GM19467 (cell line): ENCODE data around the gene RIMBP2.
"Not testable (repeated sequence)": the region's sequence is repeated elsewhere in the genome, so short reads cannot be mapped to it uniquely, and the experiment has no call there.

Experiments
- ATAC-seq: cut with Tn5 transposase; IDR thresholded peaks from one replicate; pipeline ENCODE4 v1.9.1; 2021; ENCODE audit warnings: mild to moderate bottlenecking, moderate library complexity; ENCODE audit not compliant: unreplicated experiment

RIMBP2 gene

DNA sequence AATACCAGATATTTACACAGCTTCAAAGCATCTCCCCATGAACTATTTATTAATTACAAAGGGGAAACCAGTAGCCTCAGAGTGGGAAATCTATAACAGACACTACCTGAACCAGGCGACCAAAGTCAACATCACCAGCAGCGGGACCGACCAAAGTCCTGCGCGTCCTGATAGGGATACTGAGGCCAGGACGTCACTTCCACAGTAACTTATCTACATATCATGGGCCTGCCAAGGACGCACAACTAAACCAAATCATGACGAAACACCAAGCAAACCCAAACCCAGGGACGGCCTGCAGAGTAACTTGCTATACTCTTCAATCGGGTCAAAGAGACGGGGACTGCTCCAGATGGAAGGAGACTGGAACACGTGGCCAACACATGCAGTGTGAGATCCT lies 26.0 kb upstream of the RIMBP2 start:
- ATAC-seq = no peak

DNA sequence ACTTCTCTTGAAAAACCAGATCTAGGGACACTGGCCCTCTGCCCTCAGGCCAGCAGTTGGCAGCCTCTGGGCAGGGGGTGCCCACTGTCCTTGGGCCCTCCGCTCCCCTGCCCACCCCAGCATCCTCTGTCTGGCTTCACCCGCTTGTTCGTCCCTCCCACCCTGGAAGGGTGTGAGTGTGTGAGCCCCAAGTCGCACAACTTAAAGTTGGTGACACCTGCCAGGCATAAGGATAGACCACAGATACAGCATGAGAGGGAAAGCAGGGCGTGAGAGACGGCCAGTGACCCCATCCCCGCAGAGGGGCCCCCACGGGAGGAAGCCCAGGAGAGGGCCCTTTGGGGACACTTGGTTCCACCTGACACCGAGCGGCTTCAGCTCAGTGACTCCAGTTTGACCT lies 23.5 kb upstream of the RIMBP2 start:
- no peak for ATAC-seq

DNA sequence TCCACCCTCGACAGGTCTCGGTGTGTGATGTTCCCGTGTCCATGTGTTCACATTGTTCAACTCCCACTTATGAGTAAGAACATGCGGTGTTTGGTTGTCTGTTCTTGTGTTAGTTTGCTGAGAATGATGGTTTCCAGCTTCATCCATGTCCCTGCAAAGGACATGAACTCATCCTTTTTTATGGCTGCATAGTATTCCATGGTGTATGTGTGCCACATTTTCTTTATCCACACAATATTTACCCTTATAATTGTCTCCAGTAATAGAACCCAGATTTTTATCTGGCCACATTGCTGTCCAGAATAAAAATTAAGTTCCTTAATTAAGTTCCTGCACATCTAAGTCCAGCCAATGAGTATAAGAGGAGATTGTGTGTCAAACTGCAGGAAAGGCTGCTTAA lies 22.3 kb upstream of the RIMBP2 start:
- ATAC-seq = not testable (repeated sequence)

DNA sequence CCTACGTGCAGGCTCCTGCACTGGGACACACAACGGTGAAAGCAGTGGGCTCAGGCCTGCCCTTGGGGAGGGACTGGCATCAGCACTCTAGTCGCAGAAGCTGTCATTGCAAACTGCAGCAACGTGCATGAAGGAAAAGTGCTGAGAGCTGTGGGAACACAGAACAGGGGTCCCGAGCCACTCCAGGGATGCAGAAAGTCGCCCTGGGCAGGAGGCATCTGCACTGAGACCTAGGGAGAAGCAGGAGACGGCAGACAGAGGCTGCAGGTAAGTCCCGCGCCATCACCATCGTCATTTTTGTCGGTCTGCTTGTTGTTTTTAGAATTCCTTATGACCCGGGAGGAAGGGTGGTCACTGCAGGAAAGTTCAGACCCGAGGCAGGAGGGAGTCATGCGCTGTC lies 21.6 kb upstream of the RIMBP2 start:
- no peak for ATAC-seq

DNA sequence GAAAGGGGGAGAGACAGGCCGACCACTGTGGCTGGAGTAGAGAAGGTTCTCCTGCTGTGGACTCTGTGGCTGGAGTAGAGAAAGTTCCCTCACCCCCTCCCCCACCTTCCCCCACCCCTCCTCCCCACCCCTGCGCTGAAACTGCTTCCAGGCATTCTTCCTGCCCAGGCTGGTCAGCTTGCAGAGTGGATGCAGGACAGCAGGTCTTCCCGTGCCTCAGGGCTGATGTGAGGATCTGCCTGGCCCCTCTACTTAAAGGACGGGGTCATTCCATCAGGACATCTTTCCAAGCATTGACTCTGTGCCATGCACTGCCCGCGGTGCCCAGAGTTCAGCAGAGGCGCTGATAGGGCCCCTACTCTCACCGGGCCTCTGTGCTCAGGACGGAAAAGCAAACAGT lies 13.2 kb upstream of the RIMBP2 start:
- no peak for ATAC-seq

DNA sequence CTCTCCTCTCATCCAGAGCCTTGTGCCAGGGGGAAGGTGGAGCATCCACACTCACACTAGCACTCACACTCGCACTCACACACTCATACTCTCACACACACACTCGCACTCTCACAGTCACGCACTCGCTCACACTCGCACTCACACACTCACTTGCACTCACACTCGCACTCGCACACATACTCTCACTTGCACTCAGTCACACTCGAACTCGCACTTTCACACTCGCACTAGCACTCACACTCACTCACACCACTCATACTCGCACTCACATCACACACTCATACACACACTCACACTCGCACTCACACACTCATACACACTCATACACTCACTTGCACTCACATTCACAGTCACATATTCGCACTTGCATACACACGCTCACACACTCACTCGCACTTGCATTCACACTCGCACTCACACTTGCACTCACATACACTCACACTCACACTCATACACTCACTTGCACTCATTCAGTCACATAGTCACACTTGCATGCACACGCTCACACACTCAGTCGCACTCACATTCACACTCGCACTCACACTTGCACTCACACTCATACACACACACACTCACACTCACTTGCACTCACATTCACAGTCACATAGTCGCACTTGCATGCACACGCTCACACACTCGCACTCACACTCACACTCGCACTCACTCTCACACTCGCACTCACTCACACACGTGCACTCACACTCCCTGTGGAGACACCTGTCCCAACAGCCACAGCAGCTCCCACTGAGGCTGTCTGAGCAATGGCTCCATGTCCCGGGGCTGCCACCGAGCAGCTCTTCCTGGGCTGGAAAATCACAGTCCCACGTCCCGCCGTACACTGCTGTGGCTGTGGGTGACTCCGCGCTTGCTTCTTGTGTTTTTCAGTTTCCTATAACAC lies 12.3 kb upstream of the RIMBP2 start:
- ATAC-seq = no peak

DNA sequence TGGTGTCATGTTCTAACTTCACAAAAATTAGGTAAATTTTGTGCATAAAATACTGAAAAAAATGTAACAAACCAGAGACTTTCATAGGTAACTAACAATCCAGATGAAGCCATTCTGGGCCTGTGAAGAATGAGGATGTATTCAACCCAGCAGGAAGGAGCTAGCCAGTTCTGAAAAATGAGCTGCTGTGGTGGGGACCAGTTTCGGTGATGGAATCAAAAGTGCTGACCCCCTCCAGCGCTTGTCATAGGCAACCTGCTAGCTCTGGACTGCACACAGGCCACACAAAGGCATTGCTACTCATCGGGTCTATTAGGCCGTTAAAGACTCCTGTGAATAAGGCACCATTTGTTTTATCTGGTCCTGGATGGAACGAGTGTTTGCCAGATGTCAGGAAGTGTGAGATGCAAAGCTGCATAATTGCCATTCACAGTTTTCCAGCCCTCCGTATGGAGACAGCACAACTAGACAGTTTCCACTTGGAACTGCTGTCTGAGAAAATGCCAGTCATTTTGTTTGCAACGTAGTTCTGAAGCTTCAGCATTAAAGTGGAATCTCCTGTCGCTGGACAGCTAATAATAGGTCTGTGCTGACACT lies 3.3 kb upstream of the RIMBP2 start:
- no peak for ATAC-seq

DNA sequence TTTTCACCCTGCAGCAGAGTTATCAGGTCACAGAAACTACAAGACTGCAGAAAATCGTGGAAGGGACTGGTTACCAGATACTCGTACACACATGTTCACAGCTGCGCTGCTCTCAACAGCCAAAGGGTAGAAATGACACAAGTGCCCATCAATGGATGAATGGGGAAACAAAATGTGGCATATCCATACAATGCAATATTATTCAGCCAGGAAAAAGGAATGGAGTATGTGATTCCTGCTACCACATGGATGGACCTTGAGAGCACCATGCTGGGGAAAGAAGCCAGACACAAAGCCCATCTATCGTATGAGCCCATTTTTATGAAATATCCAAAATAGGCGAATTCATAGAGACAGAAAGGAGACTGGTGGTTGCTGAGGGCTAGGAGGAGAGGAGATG lies 1.7 kb upstream of the RIMBP2 start:
- no peak for ATAC-seq

DNA sequence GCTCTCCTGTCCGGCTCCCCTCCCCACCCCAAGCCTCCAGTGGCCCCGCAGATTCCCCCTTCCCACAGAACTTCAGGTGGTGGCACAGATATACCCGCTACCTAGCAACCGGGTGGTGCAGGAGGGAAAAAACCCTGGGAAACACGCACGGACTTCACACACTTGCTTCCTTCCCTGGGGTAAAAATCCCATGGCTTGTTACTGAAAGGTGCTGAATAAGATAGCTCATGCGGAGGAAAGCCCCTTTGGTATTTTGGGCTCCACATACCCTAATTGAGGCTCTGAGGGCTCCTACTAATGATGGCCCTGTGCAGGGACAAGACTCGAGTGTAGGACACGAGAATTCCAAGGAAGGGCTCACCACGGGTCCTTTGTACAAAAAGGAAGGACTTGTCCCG lies 869 bp upstream of the RIMBP2 start:
- ATAC-seq = no peak

DNA sequence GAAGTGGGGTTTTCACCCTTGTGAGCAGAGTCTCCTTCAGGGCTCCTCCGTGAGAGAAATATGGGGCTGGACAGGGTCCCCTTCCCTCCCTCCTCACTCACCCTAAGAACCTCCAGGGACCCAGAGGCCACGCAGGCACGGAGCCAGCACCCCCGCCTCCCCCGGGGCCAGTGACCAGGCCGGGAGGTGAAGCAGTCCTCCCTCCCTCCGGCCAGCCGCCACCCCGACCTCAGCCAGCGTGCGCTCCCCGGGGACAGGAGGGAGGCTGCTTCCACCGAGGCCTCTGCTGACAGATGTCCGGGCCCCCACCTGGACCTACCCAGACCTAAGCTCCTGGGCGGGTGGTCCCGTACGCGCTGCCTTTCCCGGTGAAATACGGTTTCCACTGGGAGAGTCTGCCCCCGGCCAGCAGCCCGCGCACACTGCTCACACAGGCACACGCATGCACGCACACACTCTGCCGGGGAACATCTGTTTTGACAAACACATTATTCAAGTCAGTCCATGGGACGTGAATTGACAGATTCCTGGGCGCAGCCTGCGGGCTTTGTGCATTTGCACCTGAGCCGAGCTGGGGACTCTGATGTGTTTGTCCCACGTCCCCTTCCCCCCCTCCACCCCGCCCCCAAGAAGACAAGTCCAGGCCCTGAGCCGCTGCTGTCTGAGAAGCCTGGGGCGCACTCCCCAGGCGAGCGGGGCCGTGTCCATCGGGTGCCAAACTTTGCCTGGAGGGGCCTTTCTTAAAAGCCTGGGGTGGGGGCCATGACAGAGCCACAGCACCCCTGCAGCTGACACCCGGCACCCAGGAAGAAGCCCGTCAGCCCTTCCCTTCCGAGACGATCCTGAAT lies 725 bp downstream of the RIMBP2 start:
- ATAC-seq = no peak

DNA sequence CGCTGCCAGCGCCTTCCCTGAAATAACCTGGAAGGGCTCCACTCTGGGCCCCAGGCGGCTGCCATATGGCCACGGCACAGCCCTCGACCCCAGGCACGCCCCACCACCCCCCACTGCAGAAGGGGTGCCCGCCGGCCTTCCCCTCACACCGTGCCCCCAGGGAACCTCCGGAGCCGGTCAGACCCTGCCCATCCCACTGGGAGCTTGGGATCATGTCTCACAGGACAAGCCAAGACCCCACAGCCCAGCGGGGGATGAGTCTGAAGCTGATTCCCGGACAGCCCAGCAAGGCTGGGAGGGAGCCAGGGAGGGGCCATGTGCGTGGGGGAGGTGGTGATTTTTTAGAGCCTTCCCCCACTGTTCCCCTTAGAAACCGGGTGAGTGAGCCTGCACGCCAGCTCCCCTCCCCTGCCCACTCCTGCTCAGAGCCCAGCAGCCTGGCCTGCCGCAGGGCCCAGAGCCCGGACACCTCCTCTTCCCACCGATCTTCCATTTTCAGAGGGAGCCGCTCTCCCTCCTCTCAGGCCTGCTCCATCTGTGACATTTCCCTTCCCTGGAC lies 1.4 kb downstream of the RIMBP2 start:
- no peak for ATAC-seq

DNA sequence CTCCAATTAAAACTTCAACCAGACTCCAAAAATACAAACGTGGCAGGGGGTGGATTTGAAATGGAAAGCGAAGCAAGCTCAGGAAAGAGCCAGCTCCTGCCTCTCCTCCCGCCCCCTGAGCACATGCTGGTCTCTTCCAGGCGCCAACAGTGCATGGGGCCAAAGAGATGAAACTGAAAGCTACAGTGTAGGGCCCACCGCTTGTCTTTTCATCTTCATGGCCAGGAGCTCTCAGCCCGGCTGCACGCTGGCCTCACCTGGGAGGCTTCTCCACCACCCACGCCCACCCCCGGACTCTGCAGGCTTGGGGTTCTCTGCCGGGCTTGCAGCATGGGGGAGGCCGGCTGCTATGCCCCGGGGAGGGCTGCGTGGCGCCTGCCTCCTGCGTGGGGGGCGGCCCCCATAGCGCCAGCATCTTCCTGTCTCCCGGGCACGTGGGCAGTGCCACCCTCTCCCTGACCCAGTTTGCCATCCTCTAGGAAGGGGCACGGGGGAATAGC lies 2.0 kb downstream of the RIMBP2 start:
- no peak for ATAC-seq

DNA sequence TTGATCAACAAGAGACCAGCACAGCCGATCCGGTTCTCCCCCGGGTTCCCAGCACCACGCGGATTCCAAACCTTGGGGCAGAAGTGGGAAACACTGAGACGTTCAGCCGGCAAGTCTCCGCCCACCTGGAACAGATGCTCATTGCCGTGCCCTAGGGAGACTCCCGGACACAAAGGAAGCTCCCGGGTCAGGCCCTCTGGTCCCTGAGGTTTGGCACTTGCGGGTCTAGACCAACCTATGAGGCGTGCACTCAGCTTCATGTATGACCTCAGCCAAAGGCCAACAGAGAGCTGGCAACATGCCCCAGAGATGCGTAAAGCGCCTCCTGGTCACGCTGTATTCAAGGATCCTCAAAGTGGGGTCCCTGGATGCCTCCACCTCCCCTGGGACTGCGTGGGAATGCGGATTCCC lies 2.5 kb downstream of the RIMBP2 start:
- no peak for ATAC-seq

DNA sequence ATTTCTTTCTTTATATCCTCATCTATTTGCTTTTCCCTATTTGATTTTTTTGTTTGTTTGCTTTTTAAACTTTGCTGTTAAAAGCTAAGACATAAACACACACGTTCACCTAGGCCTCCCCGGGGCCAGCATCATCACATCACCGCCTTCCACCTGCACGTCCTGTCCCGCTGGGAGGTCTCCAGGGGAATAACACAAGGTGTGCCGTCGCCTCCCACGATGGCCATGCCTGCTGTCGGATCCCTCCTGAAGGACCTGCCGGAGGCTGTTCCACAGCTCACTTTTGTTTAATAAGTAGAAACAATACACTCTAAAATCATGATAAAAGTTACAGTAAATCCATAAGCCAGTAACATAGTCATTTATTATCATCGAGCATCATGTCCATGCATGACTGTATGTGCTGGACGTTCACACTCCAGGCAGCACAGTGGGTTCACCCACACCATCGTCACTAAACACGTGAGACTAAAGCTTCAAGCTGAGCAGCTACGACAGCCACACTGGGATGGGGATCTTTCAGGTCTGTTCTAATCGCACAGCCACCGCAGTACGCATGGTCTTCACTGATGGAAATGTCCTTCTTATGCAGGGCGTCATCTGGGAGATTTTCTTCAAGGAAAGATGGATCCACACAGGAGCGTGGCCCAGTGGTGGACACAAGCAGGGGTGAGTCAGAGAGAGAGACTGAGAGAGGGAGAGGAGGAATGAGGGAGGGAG lies 3.6 kb downstream of the RIMBP2 start:
- ATAC-seq = no peak

DNA sequence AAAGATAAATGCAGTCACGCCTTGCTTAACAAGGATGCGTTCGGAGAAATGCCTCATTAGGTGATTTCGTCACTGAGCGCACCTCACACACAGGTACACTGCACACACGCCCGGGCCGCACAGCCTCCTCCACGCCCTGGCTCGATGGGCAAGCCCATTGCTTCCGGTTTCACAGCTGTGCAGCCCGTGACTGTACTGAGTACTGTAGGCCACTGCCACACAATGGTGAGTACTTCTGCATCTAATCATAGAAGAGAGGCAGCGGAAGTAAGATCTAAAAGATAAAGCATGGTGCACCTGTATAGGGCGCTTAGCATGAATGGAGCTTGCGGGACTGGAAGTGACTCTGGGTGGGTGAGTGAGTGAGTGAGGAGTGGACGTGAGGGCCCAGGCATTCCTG lies 4.3 kb downstream of the RIMBP2 start:
- no peak for ATAC-seq

DNA sequence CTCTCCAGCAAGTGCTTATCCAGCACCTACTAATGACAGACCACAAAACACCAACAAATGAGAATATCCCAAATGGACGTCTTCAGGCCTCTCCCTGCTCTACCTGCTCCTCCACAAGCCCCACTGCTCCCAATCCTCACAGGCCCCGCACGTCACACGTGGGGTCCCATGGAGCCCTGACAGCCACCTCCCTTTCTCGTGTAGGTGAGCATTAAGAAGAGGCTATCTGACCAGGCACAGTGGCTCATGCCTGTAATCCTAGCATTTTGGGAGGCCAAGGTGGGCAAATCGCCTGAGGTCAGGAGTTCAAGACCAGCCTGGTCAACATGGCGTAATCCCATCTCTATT lies 5.4 kb downstream of the RIMBP2 start:
- ATAC-seq = no peak

DNA sequence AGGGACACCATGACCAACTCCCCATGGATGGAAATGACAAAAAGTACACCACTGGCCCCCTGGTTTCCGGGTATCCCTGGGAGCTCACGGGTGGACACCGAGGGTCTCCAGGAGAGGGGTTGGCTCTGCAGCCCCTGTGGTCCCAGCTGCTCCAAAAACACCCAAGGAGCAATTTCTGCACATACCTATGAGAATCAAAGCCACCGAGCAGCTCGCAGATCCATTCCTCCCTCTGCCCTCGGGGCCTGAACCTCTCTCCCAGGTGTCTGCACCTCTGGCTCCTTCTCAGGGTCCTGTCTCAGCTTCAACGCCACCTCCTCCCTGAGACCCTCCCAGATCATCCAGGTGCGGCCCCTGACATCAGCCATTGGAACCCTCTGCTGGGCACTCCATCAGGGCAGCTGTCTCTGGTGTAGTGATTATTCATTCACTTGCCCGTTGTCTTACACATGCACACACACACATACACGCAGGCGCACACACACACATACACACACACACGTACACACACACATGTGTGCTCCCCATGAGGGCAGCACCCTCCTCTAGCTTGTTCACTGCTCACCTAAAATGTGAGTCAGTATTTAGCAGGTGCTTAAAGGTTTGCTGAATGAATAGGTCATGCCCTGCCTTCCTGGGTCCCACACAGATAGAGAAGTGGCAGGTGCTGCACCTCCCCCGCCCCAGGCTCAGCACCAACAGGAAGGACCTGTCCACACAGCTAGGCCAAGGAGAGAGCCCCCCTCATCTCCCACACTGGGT lies 5.9 kb downstream of the RIMBP2 start:
- no peak for ATAC-seq

DNA sequence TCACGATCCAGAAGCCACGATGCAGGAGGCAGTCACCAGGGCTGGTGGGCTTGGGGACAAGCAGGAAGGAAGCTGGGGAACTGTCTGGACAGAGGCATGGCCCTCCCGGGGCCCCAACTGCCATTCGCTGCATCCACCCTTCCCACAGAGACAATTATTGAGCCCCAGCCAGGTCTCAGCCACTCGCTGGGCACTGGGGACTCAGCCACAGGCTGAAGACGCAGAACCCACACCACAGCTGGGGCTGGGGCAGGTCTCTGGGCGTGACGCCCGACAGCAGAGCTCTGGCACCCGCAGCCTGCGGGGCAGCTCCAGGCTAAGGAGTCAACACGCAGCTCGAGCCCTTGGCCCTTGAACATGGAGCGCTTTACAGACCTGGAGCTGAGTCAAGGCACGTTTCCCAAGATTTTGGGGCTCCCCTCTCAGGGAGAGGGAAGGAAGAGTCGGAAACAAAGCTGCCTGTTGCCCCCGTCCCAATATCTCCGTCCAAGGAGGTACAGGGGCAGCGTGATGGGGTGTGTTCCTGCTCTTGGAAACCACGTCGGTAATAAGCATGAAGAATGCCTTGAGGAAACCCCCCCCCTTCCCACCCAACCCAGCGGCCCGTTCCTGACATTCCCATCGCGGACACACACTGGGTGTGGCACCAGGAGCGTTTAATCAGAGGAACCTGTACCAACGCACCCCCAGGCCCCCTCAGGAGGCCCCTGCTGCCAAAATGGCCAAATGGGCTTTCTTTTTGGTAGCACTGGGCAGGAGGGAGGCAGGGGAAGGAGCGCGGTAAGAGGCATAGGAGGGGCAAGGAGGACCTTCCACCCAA lies 6.7 kb downstream of the RIMBP2 start:
- no peak for ATAC-seq

DNA sequence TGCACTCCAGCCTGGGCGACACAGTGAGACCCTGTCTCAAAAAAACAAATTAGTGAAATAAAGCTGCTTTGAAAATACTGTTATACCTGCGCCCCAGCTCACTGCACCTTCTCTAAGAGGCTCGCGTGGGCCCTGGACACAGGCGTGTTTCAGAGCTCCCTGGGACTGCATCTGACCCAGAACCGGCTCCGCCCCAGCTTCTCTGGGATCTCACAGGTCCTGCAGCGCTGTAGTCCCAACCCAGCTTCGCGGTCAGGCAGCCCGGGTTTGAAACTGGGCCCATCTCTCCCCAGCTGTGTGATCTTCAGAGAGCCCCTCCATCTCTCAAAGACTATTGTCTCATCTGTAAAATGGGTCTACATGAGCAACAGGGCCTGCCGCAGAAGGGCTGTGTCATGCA lies 7.5 kb downstream of the RIMBP2 start:
- ATAC-seq = no peak
